Bronchial epithelial cell (primary cell): ENCODE data around the gene PYROXD2. TPM values are rescaled to one million over a fixed set of nuclear protein-coding genes. Genes with fewer than 3 reads are reported as not detected.
A peak's percentile ranks its signal among the peaks of the same experiment; 100 is the strongest.

Experiments
- DNase-seq: peaks from one replicate; pipeline ENCODE4 v3.0.0-alpha.2; 2010; ENCODE audit warnings: low read depth
- FAIRE-seq: peaks from 2 replicates; lab custom pipeline; 2011; peaks lifted over from hg19 to GRCh38; lab: Jason Lieb, UNC
- H3K27me3 ChIP-seq: 2 replicates; pipeline ENCODE4 v1.5.1; 2011; ENCODE audit warnings: low read length; ENCODE audit not compliant: control insufficient read depth, insufficient read depth
- H3K36me3 ChIP-seq: 2 replicates; pipeline ENCODE4 v1.5.1; 2011; ENCODE audit warnings: low read length; ENCODE audit not compliant: control insufficient read depth, insufficient read depth
- H3K4me3 ChIP-seq: 2 replicates; pipeline ENCODE4 v1.5.1; 2011; ENCODE audit warnings: mild to moderate bottlenecking, low read depth, low read length, control low read depth
- total RNA-seq: library from RNA; depleted of rRNA; stranded (reverse); fragments of >200 nt; gene quantifications from 2 replicates; pipeline ENCODE4 v1.2.1, GENCODE V29; 2014
- TF ChIP-seq, protein P1 (sequence below): IDR thresholded peaks from 2 replicates; pipeline ENCODE4 v1.5.1; 2011; ENCODE audit warnings: mild to moderate bottlenecking, moderate library complexity, low read length, control low read depth, inconsistent platforms; ENCODE audit not compliant: insufficient read depth, severe bottlenecking

The PYROXD2 gene
- total RNA-seq, 1 donor from 2014 or later = 1.1 TPM

DNA sequence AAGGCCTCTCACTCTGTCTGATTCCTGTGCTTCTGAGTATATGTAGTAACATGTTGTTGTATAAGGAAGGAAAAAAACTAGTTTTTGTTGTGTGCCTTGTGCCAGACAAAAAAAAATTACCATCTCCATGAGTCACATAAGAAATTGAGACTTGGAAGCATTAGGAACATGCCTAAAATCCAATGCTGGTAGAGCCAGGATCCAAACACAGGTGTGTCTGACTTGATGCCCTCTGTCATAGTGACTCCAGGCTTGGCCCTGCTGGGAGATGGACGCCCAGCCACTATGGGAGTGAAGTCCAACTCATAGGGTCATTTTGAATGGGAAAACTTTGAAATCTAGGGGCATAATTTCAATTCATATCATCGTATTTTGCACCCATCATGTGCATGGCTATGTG is 38.0 kb downstream of the PYROXD2 start:
- TF ChIP-seq, protein P1, sequence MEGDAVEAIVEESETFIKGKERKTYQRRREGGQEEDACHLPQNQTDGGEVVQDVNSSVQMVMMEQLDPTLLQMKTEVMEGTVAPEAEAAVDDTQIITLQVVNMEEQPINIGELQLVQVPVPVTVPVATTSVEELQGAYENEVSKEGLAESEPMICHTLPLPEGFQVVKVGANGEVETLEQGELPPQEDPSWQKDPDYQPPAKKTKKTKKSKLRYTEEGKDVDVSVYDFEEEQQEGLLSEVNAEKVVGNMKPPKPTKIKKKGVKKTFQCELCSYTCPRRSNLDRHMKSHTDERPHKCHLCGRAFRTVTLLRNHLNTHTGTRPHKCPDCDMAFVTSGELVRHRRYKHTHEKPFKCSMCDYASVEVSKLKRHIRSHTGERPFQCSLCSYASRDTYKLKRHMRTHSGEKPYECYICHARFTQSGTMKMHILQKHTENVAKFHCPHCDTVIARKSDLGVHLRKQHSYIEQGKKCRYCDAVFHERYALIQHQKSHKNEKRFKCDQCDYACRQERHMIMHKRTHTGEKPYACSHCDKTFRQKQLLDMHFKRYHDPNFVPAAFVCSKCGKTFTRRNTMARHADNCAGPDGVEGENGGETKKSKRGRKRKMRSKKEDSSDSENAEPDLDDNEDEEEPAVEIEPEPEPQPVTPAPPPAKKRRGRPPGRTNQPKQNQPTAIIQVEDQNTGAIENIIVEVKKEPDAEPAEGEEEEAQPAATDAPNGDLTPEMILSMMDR = no peak
- DNase-seq (peak; percentile 43), FAIRE-seq (no peak)
- Histone ChIP-seq H3K36me3 (no peaks in the 10 kb centered on the region), H3K27me3 (no peaks in the 10 kb centered on the region), H3K4me3 (no peak overlapping the region)

DNA sequence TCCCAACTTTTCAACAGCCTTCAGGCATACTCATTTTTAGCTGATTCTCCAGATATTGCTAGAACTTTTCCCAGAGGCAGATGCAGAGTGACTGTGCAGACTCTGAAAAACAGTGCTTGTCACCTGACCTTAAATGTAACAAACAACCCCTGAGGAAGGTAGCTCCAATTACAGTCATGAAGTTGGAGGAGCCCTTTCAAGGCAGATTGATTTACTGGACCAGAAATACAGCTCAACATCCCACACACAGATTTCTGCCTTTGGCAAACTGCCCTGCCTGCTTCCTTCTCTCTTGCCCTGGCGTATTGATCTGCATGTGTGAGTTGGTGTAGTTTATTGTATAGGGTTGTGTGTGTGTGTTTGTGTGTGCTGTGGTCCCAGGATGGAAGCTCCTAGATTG is 38.5 kb downstream of the PYROXD2 start:
- H3K4me3 ChIP-seq = no peak overlapping the region
- no peaks in the 10 kb centered on the region for H3K27me3 ChIP-seq
- TF ChIP-seq, protein P1 = no peak
- H3K36me3 ChIP-seq = no peaks in the 10 kb centered on the region
- FAIRE-seq (no peak), DNase-seq (peak; percentile 9)

DNA sequence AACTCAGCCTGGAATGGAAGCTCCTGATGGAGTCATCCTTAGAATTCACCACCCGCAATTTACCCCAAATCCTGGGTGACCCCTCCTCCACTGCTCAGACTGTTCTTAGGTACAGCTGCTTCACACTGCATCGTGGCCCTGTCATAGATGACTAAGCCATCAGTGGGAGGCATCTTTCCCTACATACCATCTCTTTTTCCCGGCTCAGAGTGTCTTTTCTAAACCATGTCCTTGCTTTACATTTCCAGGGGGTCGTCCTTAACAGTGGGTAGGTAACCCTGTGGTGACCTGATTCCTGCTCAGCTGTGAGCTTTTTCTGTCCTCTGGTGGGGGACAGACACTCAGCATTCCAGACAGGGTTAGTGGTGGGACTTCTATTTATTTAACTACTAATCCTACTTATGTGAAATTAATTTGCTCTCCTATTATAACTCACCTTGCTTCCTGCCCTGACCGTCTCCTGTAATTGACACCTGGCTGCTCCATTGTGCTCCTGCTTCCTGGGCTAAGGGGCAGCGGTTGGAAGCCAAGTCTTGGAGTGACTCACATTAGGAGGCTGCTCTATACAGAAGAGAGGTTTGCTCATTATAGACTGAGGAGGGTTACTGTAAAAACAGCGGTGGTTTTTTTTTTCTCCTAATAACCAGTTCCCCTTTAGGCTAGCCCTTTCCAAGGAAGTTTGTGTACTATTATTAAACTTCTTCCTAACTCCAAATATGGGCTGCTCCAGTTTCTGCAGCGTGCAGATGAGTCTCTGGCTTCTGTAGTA is 40.6 kb downstream of the PYROXD2 start:
- peak; percentile 13 for FAIRE-seq
- H3K27me3 ChIP-seq = no peaks in the 10 kb centered on the region
- H3K4me3 ChIP-seq = no peak overlapping the region
- H3K36me3 ChIP-seq = no peaks in the 10 kb centered on the region
- TF ChIP-seq, protein P1 = no peak
- peak; percentile 88 for DNase-seq

DNA sequence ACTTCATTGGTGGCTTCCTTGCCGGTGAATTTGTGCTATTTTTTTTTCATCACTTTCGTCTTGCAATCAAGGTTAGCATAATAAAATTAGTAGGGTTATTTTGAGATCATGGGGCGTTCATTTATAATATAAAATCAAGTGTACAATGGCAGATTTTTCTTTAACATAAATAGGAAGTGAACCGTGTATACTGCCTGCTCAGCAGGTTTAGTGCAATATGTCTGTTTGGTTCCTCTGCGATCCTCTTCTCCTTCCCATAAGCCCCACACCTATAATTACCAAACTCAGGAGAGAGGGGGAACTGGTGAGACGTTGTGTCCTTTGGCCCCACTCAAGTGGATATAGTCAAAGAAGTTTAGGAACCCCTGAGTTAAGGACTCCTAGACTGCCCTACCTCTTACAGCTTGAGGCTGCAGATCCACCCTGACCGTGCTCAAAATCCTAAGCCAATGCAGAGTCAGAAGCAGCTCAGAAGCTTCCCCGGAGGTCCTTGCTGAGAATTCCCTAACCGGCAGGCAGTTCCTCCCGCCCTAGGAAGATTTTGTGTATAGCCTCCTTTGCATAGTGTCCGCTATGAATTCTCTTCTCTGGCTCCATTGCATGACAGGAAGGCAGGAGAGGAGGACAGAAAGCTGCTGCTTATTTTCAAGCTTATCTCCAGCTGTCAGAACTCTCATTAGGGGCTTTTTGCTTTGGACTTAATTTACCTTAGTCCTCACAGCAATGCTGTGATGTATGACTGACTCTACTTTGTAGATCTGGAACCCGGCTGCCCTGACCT is 41.5 kb downstream of the PYROXD2 start:
- H3K4me3 ChIP-seq = no peak overlapping the region
- H3K27me3 ChIP-seq = no peaks in the 10 kb centered on the region
- no peaks in the 10 kb centered on the region for H3K36me3 ChIP-seq
- no peak for DNase-seq
- TF ChIP-seq, protein P1 = no peak
- FAIRE-seq = no peak

DNA sequence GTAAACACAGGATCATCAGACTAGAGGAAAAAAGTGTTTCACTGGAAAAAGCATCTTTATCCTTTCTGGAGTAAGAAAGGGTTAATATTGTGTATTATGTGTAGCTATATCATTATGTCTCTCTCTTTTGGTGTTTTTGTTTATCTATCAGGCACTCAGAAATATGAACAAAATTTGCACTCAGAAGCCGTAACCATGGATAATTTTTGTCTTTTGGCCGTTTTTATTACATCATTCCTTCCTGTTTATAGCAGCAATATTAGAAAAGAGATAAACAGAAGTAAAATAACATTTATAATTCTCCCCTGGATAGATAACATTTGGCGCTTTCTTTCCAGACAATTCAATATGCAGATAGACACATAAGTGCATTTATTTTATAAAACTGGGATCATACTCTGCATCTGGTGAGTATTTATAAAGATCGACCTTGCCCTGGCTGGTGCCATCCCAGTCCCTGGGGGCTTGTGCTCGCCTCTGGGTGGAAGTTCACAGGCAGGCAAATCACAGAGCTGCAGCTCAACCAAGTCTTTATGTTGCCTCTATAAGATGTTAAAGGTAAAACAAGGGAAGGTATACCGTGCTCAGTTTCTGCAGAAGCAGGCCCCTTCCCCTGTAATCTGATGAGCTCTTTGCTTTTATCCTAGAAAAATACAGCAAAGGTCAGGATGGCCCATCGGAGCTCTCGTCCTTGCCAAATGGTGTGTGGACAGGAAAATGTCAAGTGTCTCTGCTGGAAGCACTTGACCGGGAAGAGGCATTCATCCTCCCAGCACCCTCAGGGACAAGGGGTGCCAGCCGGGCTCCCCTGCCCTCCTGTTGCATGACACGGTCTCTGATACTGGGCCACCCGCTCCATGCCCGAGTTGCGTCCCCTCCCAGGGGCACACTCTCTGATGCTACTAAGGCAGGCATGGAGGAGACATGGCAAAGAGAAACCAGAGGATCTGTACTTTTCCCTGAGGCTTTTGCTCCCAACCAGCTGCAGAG is 43.9 kb downstream of the PYROXD2 start:
- FAIRE-seq (no peak), DNase-seq (no peak)
- TF ChIP-seq, protein P1 = no peak

More for the DNA sequence above, 43.9 kb downstream of the PYROXD2 start:
- no peak overlapping the region for H3K4me3 ChIP-seq
- H3K36me3 ChIP-seq = no peaks in the 10 kb centered on the region
- H3K27me3 ChIP-seq = no peaks in the 10 kb centered on the region
